ENCODE data around the gene NLRP5. TPM values are rescaled to one million over a fixed set of nuclear protein-coding genes. Genes with fewer than 3 reads are reported as not detected.
"Not testable (repeated sequence)": the region's sequence is repeated elsewhere in the genome, so short reads cannot be mapped to it uniquely, and the experiment has no call there.

NLRP5 gene
- total and polyA plus RNA-seq, 7 experiments from 2014 or later = not detected

GRCh38 chr19:56101095-56101494, 114.5 kb downstream of the NLRP5 start:
- Mint-ChIP-seq H3K9me3 (no peaks in the 10 kb centered on the region), H3K36me3 (peaks cover 0 to 9% (median 0%) of the 10 kb centered on the region in 5 donors), H3K4me3 (no peak overlapping the region), H3K4me1 (peaks cover 9 to 18% (median 15%) of the 10 kb centered on the region in 7 donors), H3K27ac (no peak overlapping the region), H3K27me3 (no peaks in the 10 kb centered on the region)
- peaks cover 0 to 5% of the 10 kb centered on the region in 2 donors for H3K4me1 ChIP-seq (ENCODE audit: control insufficient read depth in 2 of 2, insufficient read depth in 2 of 2, low read length in 2 of 2)
- no peak overlapping the region for H3K27ac ChIP-seq (ENCODE audit: low read depth, low read length)
- peaks cover 0 to 61% (median 0%) of the 10 kb centered on the region in 3 experiments for H3K36me3 ChIP-seq (ENCODE audit: control insufficient read depth in 2 of 3, insufficient read depth in 3 of 3, low read length in 3 of 3)
- POLR2A ChIA-PET = no interaction called here
- DNase-seq (no peak), ATAC-seq (no peak)
- H3K27me3 ChIP-seq (ENCODE audit: control insufficient read depth in 2 of 2, insufficient read depth in 2 of 2, low read length in 2 of 2) = no peaks in the 10 kb centered on the region
- H3K4me3 ChIP-seq (ENCODE audit: low read length) = no peak overlapping the region
- intact Hi-C loops (cut with micrococcal nuclease) = no loop called here
- CTCF ChIA-PET = no interaction called here
- no peaks in the 10 kb centered on the region for H3K9me3 ChIP-seq (ENCODE audit: control insufficient read depth in 2 of 3, low read length in 3 of 3)

- H3K27me3 Mint-ChIP-seq = no peaks in the 10 kb centered on the region
- H3K27ac Mint-ChIP-seq = no peak overlapping the region
Measured at GRCh38 chr19:56101746-56102535, 115.4 kb downstream of the NLRP5 start.

GRCh38 chr19:56103027-56103614, 116.5 kb downstream of the NLRP5 start:
- ChIA-PET CTCF (interaction anchor here (0.7 kb wide), 1 partner anchor 55 kb away, joined by 3 read pairs; no protein-coding TSS in a partner anchor), POLR2A (no interaction called here)
- H3K4me3 ChIP-seq (ENCODE audit: low read length) = no peak overlapping the region
- Mint-ChIP-seq H3K27ac (peak overlapping the region in 1 of 9 donors; percentile 37), H3K9me3 (no peaks in the 10 kb centered on the region), H3K27me3 (no peaks in the 10 kb centered on the region), H3K4me3 (no peak overlapping the region), H3K36me3 (peaks cover 0 to 9% (median 0%) of the 10 kb centered on the region in 5 donors), H3K4me1 (peaks cover 16 to 34% (median 29%) of the 10 kb centered on the region in 7 donors)
- H3K27me3 ChIP-seq (ENCODE audit: control insufficient read depth in 2 of 2, insufficient read depth in 2 of 2, low read length in 2 of 2) = no peaks in the 10 kb centered on the region
- H3K9me3 ChIP-seq (ENCODE audit: control insufficient read depth in 2 of 3, low read length in 3 of 3) = no peaks in the 10 kb centered on the region
- no peak for ATAC-seq
- H3K27ac ChIP-seq (ENCODE audit: low read depth, low read length) = no peak overlapping the region
- intact Hi-C loops (cut with micrococcal nuclease) = no loop called here
- peaks cover 0 to 5% of the 10 kb centered on the region in 2 donors for H3K4me1 ChIP-seq (ENCODE audit: control insufficient read depth in 2 of 2, insufficient read depth in 2 of 2, low read length in 2 of 2)
- no peak for DNase-seq
- peaks cover 0 to 54% (median 0%) of the 10 kb centered on the region in 3 experiments for H3K36me3 ChIP-seq (ENCODE audit: control insufficient read depth in 2 of 3, insufficient read depth in 3 of 3, low read length in 3 of 3)

More at GRCh38 chr19:56101746-56102535, 115.4 kb downstream of the NLRP5 start:
- no peaks in the 10 kb centered on the region for H3K9me3 Mint-ChIP-seq
- Histone ChIP-seq H3K9me3 (ENCODE audit: control insufficient read depth in 2 of 3, low read length in 3 of 3) (no peaks in the 10 kb centered on the region), H3K4me1 (ENCODE audit: control insufficient read depth in 2 of 2, insufficient read depth in 2 of 2, low read length in 2 of 2) (peaks cover 0 to 5% of the 10 kb centered on the region in 2 donors), H3K27ac (ENCODE audit: low read depth, low read length) (peak overlapping the region; percentile 14), H3K4me3 (ENCODE audit: low read length) (no peak overlapping the region), H3K36me3 (ENCODE audit: control insufficient read depth in 2 of 3, insufficient read depth in 3 of 3, low read length in 3 of 3) (peaks cover 0 to 65% (median 0%) of the 10 kb centered on the region in 3 experiments), H3K27me3 (ENCODE audit: control insufficient read depth in 2 of 2, insufficient read depth in 2 of 2, low read length in 2 of 2) (no peaks in the 10 kb centered on the region)
- peaks cover 0 to 9% (median 0%) of the 10 kb centered on the region in 5 donors for H3K36me3 Mint-ChIP-seq
- DNase-seq = no peak
- H3K4me3 Mint-ChIP-seq = no peak overlapping the region
- ATAC-seq = no peak
- peaks cover 13 to 27% (median 23%) of the 10 kb centered on the region in 7 donors for H3K4me1 Mint-ChIP-seq
- intact Hi-C loops (cut with micrococcal nuclease) = no loop called here
- ChIA-PET POLR2A (no interaction called here), CTCF (no interaction called here)

GRCh38 chr19:56104423-56104822, 117.8 kb downstream of the NLRP5 start:
- H3K9me3 Mint-ChIP-seq = no peaks in the 10 kb centered on the region
- no peaks in the 10 kb centered on the region for H3K27me3 ChIP-seq (ENCODE audit: control insufficient read depth in 2 of 2, insufficient read depth in 2 of 2, low read length in 2 of 2)
- DNase-seq (no peak), ATAC-seq (no peak)
- intact Hi-C loops (cut with micrococcal nuclease) = loop anchor here in 1 of 2 donors (2.0 kb wide), 1 partner anchor 36 kb away; the partner anchor contains the start of gene ZNF444
- H3K9me3 ChIP-seq (ENCODE audit: control insufficient read depth in 2 of 3, low read length in 3 of 3) = no peaks in the 10 kb centered on the region
- H3K4me3 Mint-ChIP-seq = peak overlapping the region in 1 of 10 donors; percentile 21
- peaks cover 21 to 41% (median 35%) of the 10 kb centered on the region in 7 donors for H3K4me1 Mint-ChIP-seq
- H3K36me3 Mint-ChIP-seq = peaks cover 0 to 9% (median 0%) of the 10 kb centered on the region in 5 donors
- POLR2A ChIA-PET = interaction anchor here (1.1 kb wide), 1 partner anchor 16 kb away, joined by 6 read pairs; the partner anchor contains the start of gene ZNF787
- peaks cover 0 to 45% (median 0%) of the 10 kb centered on the region in 3 experiments for H3K36me3 ChIP-seq (ENCODE audit: control insufficient read depth in 2 of 3, insufficient read depth in 3 of 3, low read length in 3 of 3)
- H3K4me1 ChIP-seq (ENCODE audit: control insufficient read depth in 2 of 2, insufficient read depth in 2 of 2, low read length in 2 of 2) = peaks cover 0 to 5% of the 10 kb centered on the region in 2 donors
- H3K27me3 Mint-ChIP-seq = no peaks in the 10 kb centered on the region
- H3K4me3 ChIP-seq (ENCODE audit: low read length) = no peak overlapping the region
- CTCF ChIA-PET = no interaction called here
- peak overlapping the region in 2 of 9 donors; percentile 13 to 62 for H3K27ac Mint-ChIP-seq
- H3K27ac ChIP-seq (ENCODE audit: low read depth, low read length) = no peak overlapping the region

- peaks cover 0 to 5% of the 10 kb centered on the region in 2 donors for H3K4me1 ChIP-seq (ENCODE audit: control insufficient read depth in 2 of 2, insufficient read depth in 2 of 2, low read length in 2 of 2)
- Mint-ChIP-seq H3K27ac (peak overlapping the region in 4 of 9 donors; percentile 9 to 70 (median 62)), H3K4me1 (peaks cover 22 to 49% (median 36%) of the 10 kb centered on the region in 7 donors), H3K27me3 (no peaks in the 10 kb centered on the region), H3K4me3 (peak overlapping the region in 8 of 10 donors; percentile 26 to 71 (median 60)), H3K36me3 (peaks cover 0 to 9% (median 0%) of the 10 kb centered on the region in 5 donors), H3K9me3 (no peaks in the 10 kb centered on the region)
- H3K9me3 ChIP-seq (ENCODE audit: control insufficient read depth in 2 of 3, low read length in 3 of 3) = no peaks in the 10 kb centered on the region
- CTCF ChIA-PET = interaction anchor here (0.8 to 0.9 kb wide), 3 partner anchors 46 to 68 kb away, joined by 3 to 5 read pairs (median 5); no protein-coding TSS in a partner anchor
- H3K4me3 ChIP-seq (ENCODE audit: low read length) = no peak overlapping the region
- H3K27me3 ChIP-seq (ENCODE audit: control insufficient read depth in 2 of 2, insufficient read depth in 2 of 2, low read length in 2 of 2) = no peaks in the 10 kb centered on the region
- POLR2A ChIA-PET = interaction anchor here (1.1 kb wide), 1 partner anchor 16 kb away, joined by 6 read pairs; the partner anchor contains the start of gene ZNF787
- ATAC-seq (peak; percentile 83), DNase-seq (peak; percentile 39 to 68 (median 55))
- no peak overlapping the region for H3K27ac ChIP-seq (ENCODE audit: low read depth, low read length)
- H3K36me3 ChIP-seq (ENCODE audit: control insufficient read depth in 2 of 3, insufficient read depth in 3 of 3, low read length in 3 of 3) = peaks cover 0 to 38% (median 0%) of the 10 kb centered on the region in 3 experiments
- intact Hi-C loops (cut with micrococcal nuclease) = loop anchor here (1.0 to 5.0 kb wide), 6 partner anchors 15 to 245 kb away; partner anchors contain the start of gene ZNF444 (in 2 of the 2)
Measured at GRCh38 chr19:56105090-56105701, 118.6 kb downstream of the NLRP5 start.

GRCh38 chr19:56105831-56106396, 119.3 kb downstream of the NLRP5 start:
- POLR2A ChIA-PET; H3K4me1 ChIP-seq (ENCODE audit: control insufficient read depth in 2 of 2, insufficient read depth in 2 of 2, low read length in 2 of 2); H3K4me3 ChIP-seq (ENCODE audit: low read length); DNase-seq; H3K27me3 Mint-ChIP-seq; H3K36me3 Mint-ChIP-seq; H3K9me3 Mint-ChIP-seq; H3K27me3 ChIP-seq (ENCODE audit: control insufficient read depth in 2 of 2, insufficient read depth in 2 of 2, low read length in 2 of 2); ATAC-seq; H3K9me3 ChIP-seq (ENCODE audit: control insufficient read depth in 2 of 3, low read length in 3 of 3); H3K27ac ChIP-seq (ENCODE audit: low read depth, low read length): not testable (repeated sequence)
- Mint-ChIP-seq H3K27ac (peak overlapping the region in 4 of 9 donors; percentile 1 to 70 (median 44)), H3K4me1 (peaks cover 23 to 56% (median 39%) of the 10 kb centered on the region in 7 donors), H3K4me3 (peak overlapping the region in 9 of 10 donors; percentile 16 to 71 (median 53))
- intact Hi-C loops (cut with micrococcal nuclease) = loop anchor here (1.0 to 5.0 kb wide), 6 partner anchors 14 to 244 kb away; partner anchors contain the start of gene ZNF444 (in 2 of the 2)
- H3K36me3 ChIP-seq (ENCODE audit: control insufficient read depth in 2 of 3, insufficient read depth in 3 of 3, low read length in 3 of 3) = peaks cover 0 to 31% (median 0%) of the 10 kb centered on the region in 3 experiments
- CTCF ChIA-PET = interaction anchor here (0.7 to 0.9 kb wide), 3 partner anchors 46 to 946 kb away, joined by 3 to 5 read pairs (median 4); no protein-coding TSS in a partner anchor

All from naive thymus-derived CD4-positive, alpha-beta T cell (primary cell).